GM20000 (cell line): ENCODE data around the gene PLOD3.

Source experiments
- DNase-seq: peaks from one replicate; pipeline ENCODE4 v3.0.0; 2012; ENCODE audit warnings: low spot score
- CTCF ChIP-seq: IDR thresholded peaks from 2 replicates; pipeline ENCODE4 v1.5.1; 2012; ENCODE audit warnings: mild to moderate bottlenecking, control low read depth; ENCODE audit errors: extremely low read depth, missing control alignments

The PLOD3 gene

DNA sequence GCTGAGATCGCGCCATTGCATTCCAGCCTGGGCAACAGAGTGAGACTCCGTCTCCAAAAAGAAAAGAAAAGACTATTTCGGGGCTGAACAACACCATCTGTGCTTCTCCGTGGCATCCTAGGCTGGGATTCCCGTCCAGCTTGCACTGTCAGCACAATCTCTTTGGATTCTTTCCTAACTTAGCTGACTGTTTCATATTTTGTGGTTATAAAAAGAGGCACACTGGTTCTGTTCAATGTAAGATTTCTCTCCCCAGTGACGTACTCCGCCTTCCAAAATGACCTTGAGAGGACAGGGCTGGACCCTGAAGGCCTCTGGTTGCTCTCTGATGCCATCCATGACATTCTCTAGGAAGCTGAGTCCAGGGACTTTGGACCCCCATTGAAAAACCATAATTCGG lies 9.3 kb upstream of the PLOD3 start:
- TF ChIP-seq CTCF, result no peak
- no peak for DNase-seq

- no peak for TF ChIP-seq CTCF
- DNase-seq, result no peak
These were observed 8.3 kb upstream of the PLOD3 start for GRCh38 chr7:101225650-101226049.

DNA sequence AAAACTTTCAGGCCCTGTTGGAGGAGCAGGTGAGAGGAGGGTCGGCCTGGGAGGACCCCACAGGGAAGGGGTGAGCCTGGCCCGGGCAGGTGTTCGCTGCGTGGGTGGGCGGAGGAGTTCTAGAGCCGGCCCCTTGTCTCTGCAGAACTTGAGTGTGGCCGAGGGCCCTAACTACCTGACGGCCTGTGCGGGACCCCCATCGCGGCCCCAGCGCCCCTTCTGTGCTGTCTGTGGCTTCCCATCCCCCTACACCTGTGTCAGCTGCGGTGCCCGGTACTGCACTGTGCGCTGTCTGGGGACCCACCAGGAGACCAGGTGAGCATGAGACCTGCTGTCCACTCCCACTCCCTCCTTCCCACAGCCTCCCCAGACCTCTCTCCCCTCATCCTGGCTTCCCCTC lies 6.1 kb upstream of the PLOD3 start:
- DNase-seq, result no peak
- no peak for TF ChIP-seq CTCF

GRCh38 chr7:101222275-101222830 lies 5.0 kb upstream of the PLOD3 start:
- DNase-seq, result no peak
- no peak for TF ChIP-seq CTCF

- DNase-seq, result no peak
- no peak for TF ChIP-seq CTCF
These were observed 2.9 kb upstream of the PLOD3 start for GRCh38 chr7:101220295-101220694.

DNA sequence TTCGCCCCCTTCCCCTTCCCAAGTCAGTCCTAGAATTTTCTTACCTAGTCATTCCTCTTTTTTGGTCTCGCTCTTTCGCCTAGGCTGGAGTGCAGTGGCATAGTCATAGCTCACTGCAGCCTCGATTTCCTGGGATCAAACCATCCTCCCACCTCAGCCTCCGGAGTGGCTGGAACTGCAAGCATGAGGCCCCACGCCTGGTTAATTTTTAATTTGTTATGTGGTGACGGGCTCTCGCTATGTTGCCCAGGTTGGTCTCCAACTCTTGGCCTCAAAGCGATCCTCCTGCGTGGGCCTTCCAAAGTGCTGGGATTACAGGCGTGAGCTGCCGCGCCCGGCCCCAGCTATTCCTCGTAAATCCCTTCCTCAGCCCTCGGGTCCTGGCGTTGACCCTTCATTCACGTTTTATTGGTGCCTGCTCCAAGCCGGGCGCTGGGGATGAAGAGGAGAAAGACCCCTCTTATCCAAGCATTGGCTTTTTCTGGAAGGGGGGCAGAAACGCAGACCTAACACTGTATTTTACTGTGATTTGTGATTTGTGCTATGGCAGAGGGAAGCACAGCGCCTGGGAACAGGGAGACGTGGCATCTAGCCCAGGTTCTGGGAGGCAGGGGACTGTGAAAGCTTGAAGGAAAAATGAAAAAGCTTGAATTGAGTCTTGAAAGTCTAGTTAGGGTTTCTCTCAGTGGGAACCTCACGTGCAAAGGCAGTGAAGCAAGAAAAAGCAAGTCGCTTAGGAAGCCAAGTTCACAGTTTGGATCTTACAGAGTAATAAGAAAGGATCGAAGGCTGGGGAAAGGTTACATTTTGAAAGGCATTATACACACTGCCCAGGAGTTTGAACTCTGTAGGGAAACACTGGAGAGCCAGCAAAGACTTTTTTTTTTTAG lies 1.1 kb upstream of the PLOD3 start:
- DNase-seq, result no peak
- TF ChIP-seq CTCF, result no peak

- no peak for DNase-seq
- TF ChIP-seq CTCF, result no peak
These were observed 457 bp downstream of the PLOD3 start for GRCh38 chr7:101216860-101217387.
